GM19328 (cell line): ENCODE data around the gene REEP2.

Source experiments
- ATAC-seq: cut with Tn5 transposase; IDR thresholded peaks from one replicate; pipeline ENCODE4 v1.9.1; 2021; ENCODE audit warnings: mild to moderate bottlenecking, moderate library complexity; ENCODE audit not compliant: unreplicated experiment

REEP2 gene

DNA sequence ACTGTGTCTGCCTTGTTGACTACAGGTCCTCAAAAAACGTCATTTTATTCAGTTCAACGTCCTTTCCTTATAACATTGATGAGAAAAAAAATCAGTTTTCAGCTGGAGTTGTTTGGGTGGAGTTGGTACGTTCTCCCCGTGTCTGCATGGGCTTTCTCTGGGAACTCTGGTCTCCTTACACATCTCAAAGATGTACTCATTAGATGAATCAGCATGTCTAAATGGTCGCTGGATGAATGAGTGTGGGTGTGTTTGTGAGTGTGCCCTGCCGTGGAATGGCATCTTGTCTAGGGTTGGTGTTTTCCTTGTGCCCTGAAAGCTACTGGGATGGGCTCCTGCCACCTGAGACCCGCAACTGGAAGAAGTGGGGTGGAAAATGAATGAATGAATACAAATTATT lies 56.5 kb downstream of the REEP2 start:
- no peak for ATAC-seq
